OCI-LY7 (cell line): ENCODE results near the gene ZBTB8OS. TPM values are rescaled to one million over a fixed set of nuclear protein-coding genes. Genes with fewer than 3 reads are reported as not detected.
"Not testable (repeated sequence)": the region's sequence is repeated elsewhere in the genome, so short reads cannot be mapped to it uniquely, and the experiment has no call there.

Experiments
- BruUV-seq: library from RNA; stranded (reverse); fragments of 400-500 nt; replicated peaks from 2 replicates; lab custom pipeline; 2021; lab: Mats Ljungman, UMichigan
- CTCF ChIA-PET: fragments of 300-600 bp; sonication (Branson Sonifier 250); formaldehyde crosslinking; loops from one replicate; lab custom pipeline; 2022; ENCODE audit warnings: antibody characterized with exemption; ENCODE audit not compliant: unreplicated experiment; lab: Charles Lee
- POLR2A ChIA-PET: fragments of 300-600 bp; sonication (Branson Sonifier 250); formaldehyde crosslinking; loops from one replicate; lab custom pipeline; 2022; ENCODE audit warnings: antibody characterized with exemption; lab: Charles Lee
- DNase-seq: peaks from one replicate; pipeline ENCODE4 v3.0.0-alpha.2; 2015; ENCODE audit warnings: low spot score
- H2AFZ ChIP-seq: fragments of 200-600 bp; sonication (generic), shearing (Covaris generic); 2 replicates; pipeline ENCODE4 v1.6.1; 2014; ENCODE audit warnings: mild to moderate bottlenecking, antibody characterized with exemption, low read length, moderate library complexity
- H3K27ac ChIP-seq: fragments of 200-600 bp; sonication (generic); 2 replicates; pipeline ENCODE4 v1.5.1; 2014; ENCODE audit warnings: mixed run types, low read depth, mild to moderate bottlenecking, moderate library complexity, low read length, inconsistent platforms; ENCODE audit not compliant: poor library complexity, severe bottlenecking
- H3K36me3 ChIP-seq: fragments of 200-600 bp; sonication (generic); 2 replicates; pipeline ENCODE4 v1.6.1; 2014; ENCODE audit warnings: mild to moderate bottlenecking, antibody characterized with exemption, low read length, moderate library complexity, mixed read lengths; ENCODE audit not compliant: insufficient read depth
- H3K4me1 ChIP-seq: fragments of 200-600 bp; sonication (generic); 2 replicates; pipeline ENCODE4 v1.5.1; 2014; ENCODE audit warnings: mild to moderate bottlenecking, low read length; ENCODE audit not compliant: insufficient read depth, poor library complexity, severe bottlenecking
- H3K4me2 ChIP-seq: fragments of 200-600 bp; sonication (generic); 2 replicates; pipeline ENCODE4 v1.6.1; 2014; ENCODE audit warnings: mild to moderate bottlenecking, low read length
- H3K4me3 ChIP-seq: fragments of 200-600 bp; sonication (generic); 2 replicates; pipeline ENCODE4 v1.5.1; 2014; ENCODE audit warnings: mild to moderate bottlenecking, low read depth, low read length; ENCODE audit not compliant: poor library complexity, severe bottlenecking
- H3K79me2 ChIP-seq: fragments of 200-600 bp; sonication (generic); 2 replicates; pipeline ENCODE4 v1.6.1; 2016; ENCODE audit warnings: low read depth, mild to moderate bottlenecking, low read length, moderate library complexity, mixed read lengths; ENCODE audit not compliant: insufficient read depth
- H3K9me2 ChIP-seq: fragments of 200-600 bp; sonication (generic); 2 replicates; pipeline ENCODE4 v1.6.1; 2016; ENCODE audit warnings: mild to moderate bottlenecking, low read length, mixed read lengths; ENCODE audit not compliant: insufficient read depth
- H3K9me3 ChIP-seq: fragments of 200-600 bp; sonication (generic); 2 replicates; pipeline ENCODE4 v1.6.1; 2014; ENCODE audit warnings: mild to moderate bottlenecking, mixed run types, low read length, mixed read lengths
- H4K20me1 ChIP-seq: fragments of 200-600 bp; sonication (generic); 2 replicates; pipeline ENCODE4 v1.6.1; 2014; ENCODE audit warnings: mild to moderate bottlenecking, antibody characterized with exemption, low read length, moderate library complexity, mixed read lengths; ENCODE audit not compliant: insufficient read depth
- CTCF ChIP-seq: fragments of 200-600 bp; sonication (generic); conservative IDR thresholded peaks from 2 replicates; pipeline ENCODE4 v1.5.1; 2014; ENCODE audit warnings: mild to moderate bottlenecking, antibody characterized with exemption, low read length, moderate library complexity, mixed read lengths
- EZH2phosphoT487 ChIP-seq: fragments of 200-600 bp; sonication (generic); IDR thresholded peaks from 2 replicates; pipeline ENCODE4 v1.6.1; 2018; ENCODE audit warnings: low read depth, borderline replicate concordance, mild to moderate bottlenecking, mixed run types, antibody characterized with exemption, low read length, moderate library complexity, mixed read lengths
- intact Hi-C: fragments of 100-400 bp; cut with micrococcal nuclease; formaldehyde crosslinking; loops from one replicate; pipeline ENCODE4 v1.10.0; 2022; ENCODE audit not compliant: unreplicated experiment
- total RNA-seq, 2 experiments: library from RNA; depleted of rRNA in 1 of 2; stranded (reverse); fragments of >200 nt in 1 of 2; shearing (Covaris generic) in 1 of 2; gene quantifications; 2 replicates each; pipeline ENCODE4 v1.2.3, GENCODE V29; 2014 to 2022

The ZBTB8OS gene
- total RNA-seq, 2 experiments from 2014 or later: 57.5 to 119 TPM

- H3K27ac ChIP-seq: no peak overlapping the region
These were observed 17.5 kb downstream of the ZBTB8OS start for GRCh38 chr1:32632829-32633228.

GRCh38 chr1:32630173-32630572 is 20.2 kb downstream of the ZBTB8OS start:
- intact Hi-C loops, H3K4me2 ChIP-seq, BruUV-seq, H3K27ac ChIP-seq, DNase-seq, CTCF ChIA-PET, H3K9me2 ChIP-seq, H4K20me1 ChIP-seq, H3K4me3 ChIP-seq, H3K9me3 ChIP-seq, H2AFZ ChIP-seq: not testable (repeated sequence)
- peaks cover 55% of the 10 kb centered on the region for H3K4me1 ChIP-seq
- peaks cover 79% of the 10 kb centered on the region for H3K36me3 ChIP-seq
- peaks cover 61% of the 10 kb centered on the region; the same call in 1 of the 2 replicates for H3K79me2 ChIP-seq
- POLR2A ChIA-PET: interaction anchor here (0.6 to 2.3 kb wide), 5 partner anchors 11 to 375 kb away, joined by 3 to 7 read pairs (median 4); partner anchors contain the start of gene RBBP4

More at GRCh38 chr1:32632829-32633228, 17.5 kb downstream of the ZBTB8OS start:
- POLR2A ChIA-PET: interaction anchor here (0.7 to 1.3 kb wide), 3 partner anchors 13 to 18 kb away, joined by 4 read pairs; partner anchors contain the start of gene RBBP4
- Histone ChIP-seq H3K36me3 (peaks cover 82% of the 10 kb centered on the region), H3K4me1 (peaks cover 42% of the 10 kb centered on the region), H3K79me2 (peaks cover 80% of the 10 kb centered on the region), H3K9me3 (no peaks in the 10 kb centered on the region), H3K4me3 (no peak overlapping the region), H4K20me1 (no peaks in the 10 kb centered on the region), H3K9me2 (no peaks in the 10 kb centered on the region), H2AFZ (no peak overlapping the region), H3K4me2 (no peak overlapping the region)
- no TSS peak for BruUV-seq
- no peak for DNase-seq
- intact Hi-C loops: no loop called here
- TF ChIP-seq EZH2phosphoT487: no peak
- TF ChIP-seq CTCF: no peak
- CTCF ChIA-PET: no interaction called here

- ChIA-PET POLR2A (interaction anchor here (1.1 to 2.3 kb wide), 4 partner anchors 17 to 23 kb away, joined by 6 to 11 read pairs (median 8); partner anchors contain the start of genes RBBP4 and ZBTB8OS), CTCF (interaction anchor here (0.6 kb wide), 1 partner anchor 107 kb away, joined by 4 read pairs; no protein-coding TSS in a partner anchor)
- H3K27ac ChIP-seq: peak overlapping the region; percentile 89
- peak; percentile 84 for DNase-seq
- H3K4me1 ChIP-seq: peaks cover 63% of the 10 kb centered on the region
- no TSS peak for BruUV-seq
- H3K9me3 ChIP-seq: no peaks in the 10 kb centered on the region
- no peak for TF ChIP-seq CTCF
- no peak for TF ChIP-seq EZH2phosphoT487
- H4K20me1 ChIP-seq: no peaks in the 10 kb centered on the region
- H3K36me3 ChIP-seq: peaks cover 82% of the 10 kb centered on the region
- peak overlapping the region; percentile 65 for H3K4me2 ChIP-seq
- intact Hi-C loops: loop anchor here (1.0 kb wide), 2 partner anchors 22 to 191 kb away; no protein-coding TSS in a partner anchor
- H2AFZ ChIP-seq: peak overlapping the region; percentile 37; the same call in 1 of the 2 replicates
- peaks cover 37% of the 10 kb centered on the region; the same call in 1 of the 2 replicates for H3K79me2 ChIP-seq
- H3K9me2 ChIP-seq: no peaks in the 10 kb centered on the region
- peak overlapping the region; percentile 31 for H3K4me3 ChIP-seq
These were observed 22.7 kb downstream of the ZBTB8OS start for GRCh38 chr1:32627596-32628162.
